OCI-M1 (cell line): ENCODE results near the gene SFPQ.
"Not testable (repeated sequence)": the region's sequence is repeated elsewhere in the genome, so short reads cannot be mapped to it uniquely, and the experiment has no call there.

Experiments used
- DNase-seq: peaks from one replicate; lab custom pipeline; 2025; lab: John Stamatoyannopoulos, UW

Gene SFPQ

DNA sequence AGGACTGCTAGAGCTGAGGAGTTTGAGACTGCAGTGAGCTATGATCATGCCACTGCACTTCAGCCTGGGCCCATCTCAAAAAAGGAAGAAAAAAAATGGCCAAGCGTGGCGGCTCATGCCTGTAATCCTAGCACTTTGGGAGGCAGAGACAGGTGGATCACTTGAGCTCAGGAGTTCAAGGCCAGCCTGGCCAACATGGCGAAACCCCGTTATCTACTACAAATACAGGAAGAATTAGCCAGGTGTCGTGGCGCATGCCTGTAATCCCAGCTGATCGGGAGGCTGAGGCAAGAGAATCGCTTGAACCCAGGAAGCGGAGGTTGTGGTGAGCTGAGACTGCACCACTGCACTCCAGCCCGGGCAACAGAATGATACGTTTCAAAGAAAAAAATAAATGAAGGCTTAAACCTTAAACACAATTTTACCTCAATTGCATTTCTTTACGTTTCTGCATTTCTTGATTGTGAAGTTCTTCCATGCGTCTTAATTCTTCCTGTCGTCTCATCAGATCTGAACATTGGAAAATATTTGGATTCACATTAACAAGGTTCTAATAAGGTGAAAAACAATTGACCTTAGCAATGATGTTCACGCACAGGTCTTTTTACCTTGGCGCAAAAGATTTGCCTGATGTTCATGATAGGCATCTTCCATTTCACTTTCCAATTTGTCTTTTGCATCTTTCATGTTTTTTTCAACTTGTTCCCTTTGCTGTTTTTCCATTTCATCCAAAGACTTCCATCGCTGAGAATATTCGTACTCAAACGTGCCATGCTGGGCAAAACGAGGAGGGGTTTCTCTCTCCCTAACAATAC is 4.2 kb downstream of the SFPQ start:
- no peak for DNase-seq

DNA sequence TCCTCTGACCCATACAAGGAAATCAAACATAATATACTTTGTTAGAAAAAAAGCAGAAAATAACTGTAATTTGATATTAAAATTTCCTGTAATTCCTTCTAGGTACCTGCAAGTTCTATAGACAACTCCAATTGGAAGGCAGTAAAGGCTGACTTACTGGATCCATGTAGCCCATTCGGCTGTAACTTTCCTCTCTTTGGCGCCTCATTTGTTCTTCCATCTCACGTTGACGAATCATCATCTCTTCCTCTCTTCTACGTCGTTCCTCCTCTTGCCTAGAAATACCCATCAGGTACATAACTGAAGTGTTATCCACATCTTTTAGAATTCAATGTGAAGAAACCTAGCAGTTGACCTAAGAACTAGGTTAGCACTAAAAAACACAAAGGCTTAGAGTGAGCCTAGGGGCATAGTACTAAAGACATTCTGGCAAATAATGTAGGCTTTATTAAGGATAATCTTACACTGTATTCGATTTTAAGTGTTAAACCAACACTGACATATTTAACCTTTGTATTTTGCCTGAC is 5.1 kb downstream of the SFPQ start:
- DNase-seq = no peak

DNA sequence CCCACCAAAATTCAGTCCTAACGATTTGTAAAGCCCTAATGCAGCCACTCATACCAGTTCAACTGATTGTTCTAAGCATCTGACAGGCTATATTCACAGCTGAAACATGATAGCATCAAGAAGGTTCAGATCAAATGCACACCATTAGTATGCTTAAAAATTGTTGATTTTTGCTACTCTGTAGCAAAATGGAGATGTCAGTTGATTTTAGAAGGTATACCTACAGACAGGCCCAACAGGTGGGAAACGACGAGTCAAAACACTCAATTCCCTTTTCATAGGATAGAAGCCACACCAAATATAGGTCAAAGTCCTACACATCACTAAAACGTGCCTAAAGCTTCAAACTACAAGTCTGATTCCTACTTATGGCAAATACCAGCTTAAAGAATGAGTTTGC is 6.7 kb downstream of the SFPQ start:
- no peak for DNase-seq

DNA sequence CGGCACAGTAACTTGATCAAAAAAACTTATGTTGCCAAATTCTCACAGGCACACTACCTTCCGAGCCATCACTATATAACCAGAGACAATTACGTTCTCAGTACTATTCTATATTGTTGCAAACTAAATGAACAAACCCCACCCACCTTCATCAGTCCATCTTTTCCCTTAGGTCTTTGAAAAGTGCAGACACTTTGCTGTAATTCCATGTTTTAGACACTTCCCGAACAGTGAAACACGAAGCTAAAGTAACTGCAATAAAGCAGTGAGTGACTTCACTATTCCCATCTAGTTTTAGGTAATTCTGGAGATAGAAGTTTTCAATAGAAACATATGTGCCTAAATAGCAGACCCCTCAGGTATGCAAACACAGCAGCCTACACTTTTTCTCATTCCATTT is 7.7 kb downstream of the SFPQ start:
- no peak for DNase-seq

DNA sequence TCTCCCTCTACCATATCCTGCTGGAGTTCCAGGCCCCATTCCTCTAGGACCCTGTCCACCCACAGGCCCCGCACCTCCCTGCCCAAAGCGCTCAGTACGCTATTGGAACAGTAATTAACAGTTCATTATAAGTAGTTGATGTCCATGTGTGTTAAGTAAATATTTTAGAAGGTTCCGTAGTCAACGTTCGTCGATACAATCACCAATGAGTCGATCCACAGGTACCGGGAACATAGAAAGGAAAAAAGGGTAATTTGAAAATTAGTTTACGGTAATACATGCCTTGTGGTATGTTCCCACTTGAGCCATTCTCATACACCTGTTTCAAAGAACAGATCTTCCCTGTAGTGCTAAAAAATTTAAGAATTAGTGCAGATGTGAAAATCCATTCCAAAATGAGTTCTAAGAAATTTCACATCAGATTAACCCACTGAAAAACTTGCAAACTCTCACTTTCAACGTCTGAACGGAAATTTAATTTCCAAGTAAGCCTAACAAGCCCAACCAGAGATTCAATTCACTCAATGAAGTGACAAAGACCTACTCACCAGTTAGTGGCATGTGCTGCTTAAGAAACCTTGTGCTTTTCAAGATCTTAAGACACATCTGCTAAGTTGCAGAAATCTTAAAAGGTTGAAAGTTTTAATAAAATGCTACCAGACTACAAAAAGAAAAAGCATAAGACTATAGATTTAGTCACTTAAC is 8.3 kb downstream of the SFPQ start:
- no peak for DNase-seq

DNA sequence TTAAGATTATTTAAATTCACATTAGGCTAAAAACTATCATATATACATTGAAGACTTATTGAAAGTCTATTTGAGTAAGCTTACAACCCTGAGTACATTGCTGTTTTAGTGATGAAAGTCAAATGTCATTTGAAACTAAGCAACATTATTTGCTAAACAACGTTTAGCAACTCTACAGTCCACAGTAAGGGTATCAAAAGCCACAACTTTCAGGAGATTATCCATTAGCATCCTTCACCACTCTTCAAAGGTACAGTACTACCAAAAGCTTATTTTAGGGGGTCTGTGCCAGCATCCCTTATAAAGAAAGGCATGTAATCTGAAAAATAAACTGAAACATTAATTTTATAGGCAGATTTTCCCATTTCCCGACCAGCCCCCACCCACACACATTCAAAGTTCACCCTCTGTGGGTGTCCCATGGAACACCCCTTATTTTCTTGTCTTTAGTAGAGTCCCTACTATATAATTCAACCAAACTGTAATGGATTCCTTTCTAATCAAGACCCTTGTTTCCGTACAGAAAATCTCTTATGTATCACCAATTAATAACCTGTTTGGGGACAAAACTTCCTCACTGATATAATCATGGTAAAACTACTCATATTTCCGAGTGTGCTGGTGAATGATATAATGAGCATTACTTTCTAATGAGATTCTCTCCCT is 11.0 kb downstream of the SFPQ start:
- DNase-seq = no peak

DNA sequence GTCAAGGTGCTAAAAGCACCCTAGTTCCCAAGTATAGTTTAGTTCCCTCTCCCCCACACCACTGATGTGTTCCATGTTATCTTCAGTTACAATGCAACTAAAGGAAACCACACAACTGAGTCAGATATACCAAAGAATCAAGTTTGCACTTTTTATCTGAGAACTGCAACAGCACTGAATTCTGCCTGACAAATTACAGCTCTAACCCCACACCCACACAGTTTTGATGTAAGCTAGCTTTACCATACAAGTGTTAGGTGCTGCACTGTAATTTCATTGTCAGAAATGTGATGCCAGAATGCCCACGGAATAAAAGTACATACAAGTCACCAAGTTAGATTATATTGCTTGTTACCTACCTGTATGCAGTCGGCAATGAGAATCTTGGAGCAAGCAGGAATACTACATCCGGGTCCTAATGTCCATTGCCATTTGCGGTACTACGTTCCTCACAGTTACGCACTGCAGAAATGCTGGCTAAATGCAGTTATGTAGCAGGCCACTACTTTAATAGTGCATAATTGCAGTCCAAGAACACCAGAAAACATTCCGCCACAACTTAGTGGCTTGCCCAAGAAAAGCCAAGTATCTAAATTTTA is 12.1 kb downstream of the SFPQ start:
- peak; percentile 58 for DNase-seq

DNA sequence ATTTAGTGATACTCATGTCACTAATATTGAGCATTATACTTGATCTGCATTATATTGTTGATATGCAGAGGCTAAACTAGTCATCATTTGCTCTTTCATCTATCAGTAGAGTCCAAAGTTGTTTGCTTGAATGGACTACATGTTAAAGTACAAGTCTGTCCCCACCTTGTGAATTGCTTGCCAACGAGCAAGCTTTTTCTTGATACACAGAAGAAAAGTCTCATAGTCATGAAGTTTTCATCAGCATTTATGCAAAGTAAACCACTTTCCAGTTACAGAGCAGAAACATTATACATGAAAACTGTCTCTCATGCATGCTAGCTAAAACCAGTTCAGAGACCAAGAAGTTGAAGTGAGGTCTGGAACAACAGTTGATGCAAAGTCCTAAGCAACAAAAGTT is 13.0 kb downstream of the SFPQ start:
- no peak for DNase-seq

DNA sequence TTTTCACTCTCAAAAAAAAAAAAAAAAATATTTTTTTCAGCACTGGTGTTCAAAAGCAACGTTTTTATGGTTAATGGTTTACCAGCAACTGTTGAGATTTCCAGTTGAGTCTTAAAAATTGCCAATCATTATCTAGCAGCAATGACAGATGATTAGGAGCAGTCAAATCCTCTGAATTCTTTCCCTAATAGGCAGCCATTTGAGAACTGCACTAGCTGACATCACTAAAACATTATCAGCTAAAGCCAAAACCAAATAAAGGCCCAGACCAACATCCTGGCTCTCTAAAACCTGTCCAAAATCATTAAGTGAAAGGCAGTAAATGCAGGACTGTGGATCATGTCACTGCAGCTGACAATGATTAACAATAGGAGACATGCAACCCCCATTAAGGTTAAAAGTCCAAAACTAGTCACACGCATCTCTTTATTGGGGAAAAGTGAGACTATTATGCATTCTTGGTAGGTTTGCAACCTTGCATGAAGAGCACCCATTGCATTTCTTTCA is 14.0 kb downstream of the SFPQ start:
- no peak for DNase-seq

DNA sequence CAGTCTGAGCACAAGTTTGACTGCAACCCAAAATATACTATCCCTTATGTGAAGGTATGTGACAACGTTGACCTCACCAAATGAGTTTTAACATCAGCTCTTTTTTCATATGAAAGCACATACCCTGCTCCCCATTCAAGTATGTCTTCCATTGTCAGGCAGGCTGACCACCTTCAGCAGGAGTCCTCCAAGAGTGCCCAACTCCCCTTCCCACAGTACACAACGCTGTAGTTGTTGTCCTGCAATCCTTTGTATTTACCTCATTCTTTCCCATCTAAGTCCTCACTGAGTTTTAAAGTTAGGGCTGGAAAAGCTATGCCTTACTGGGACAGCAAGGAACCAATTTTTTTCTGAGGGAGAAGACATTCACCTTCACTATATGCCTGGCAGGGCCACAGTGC is 14.7 kb downstream of the SFPQ start:
- DNase-seq = no peak

DNA sequence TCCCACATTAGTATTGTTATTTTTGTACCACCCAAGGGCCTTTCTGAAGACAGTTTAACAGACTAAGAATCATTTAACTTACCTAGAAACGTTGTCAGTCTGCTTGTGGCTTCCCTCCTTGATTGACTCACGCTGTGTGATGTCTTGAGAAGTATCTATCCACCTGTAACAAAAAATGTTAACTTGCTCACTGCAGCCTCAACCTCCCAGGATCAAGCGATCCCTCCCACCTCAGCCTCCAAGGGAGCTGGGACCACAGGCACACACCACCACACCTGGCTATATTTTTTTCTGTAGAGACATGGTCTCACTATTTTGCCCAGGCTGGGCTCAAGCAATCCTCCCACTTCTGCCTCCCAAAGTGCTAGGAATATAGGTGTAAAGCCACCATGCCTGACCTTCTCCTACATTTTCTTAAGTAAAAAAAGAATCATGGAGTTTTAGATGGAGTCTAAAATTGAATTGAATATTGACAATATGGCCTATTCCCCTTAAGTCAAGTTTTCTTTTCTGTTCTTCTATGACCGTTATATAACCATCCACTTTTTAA is 15.6 kb downstream of the SFPQ start:
- no peak for DNase-seq

DNA sequence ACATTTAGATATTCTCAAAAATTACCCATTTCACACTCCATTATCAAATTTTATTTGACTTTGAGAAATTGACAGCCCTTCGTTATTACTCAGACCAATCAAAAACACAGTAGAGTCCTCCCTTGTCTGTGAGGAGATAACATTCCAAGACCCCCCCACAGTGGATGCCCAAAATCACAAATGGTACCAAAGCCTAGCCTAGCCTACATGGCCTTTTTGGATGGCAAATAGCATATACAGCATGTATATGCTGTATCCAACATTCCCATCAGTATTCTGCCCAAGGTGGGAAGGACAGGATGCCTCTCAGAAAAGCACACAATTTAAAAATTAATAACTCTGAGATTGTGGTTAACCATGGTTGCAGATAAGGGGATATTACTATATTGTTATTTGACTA is 17.3 kb downstream of the SFPQ start:
- no peak for DNase-seq

DNA sequence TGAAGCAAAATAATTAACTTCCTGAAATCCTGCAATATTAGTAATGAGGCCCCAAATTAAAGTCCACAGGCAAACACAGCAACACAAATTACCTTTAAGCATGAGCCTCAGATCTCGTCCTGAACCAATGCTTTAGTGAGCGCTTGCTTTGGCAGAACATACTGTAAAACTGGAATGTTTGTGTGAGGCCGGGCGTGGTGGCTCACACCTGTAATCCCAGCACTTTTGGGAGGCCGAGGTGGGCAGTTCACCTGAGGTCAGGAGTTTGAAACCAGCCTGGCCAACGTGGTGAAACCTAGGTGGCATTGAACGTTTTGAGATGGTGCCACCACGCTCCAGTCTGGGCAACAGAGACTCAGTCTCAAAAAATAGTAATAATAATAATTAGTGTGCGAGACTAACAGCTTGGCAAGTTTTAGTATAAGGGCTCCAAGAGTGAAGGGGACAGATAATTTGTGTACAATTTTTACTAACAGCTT is 17.8 kb downstream of the SFPQ start:
- no peak for DNase-seq

DNA sequence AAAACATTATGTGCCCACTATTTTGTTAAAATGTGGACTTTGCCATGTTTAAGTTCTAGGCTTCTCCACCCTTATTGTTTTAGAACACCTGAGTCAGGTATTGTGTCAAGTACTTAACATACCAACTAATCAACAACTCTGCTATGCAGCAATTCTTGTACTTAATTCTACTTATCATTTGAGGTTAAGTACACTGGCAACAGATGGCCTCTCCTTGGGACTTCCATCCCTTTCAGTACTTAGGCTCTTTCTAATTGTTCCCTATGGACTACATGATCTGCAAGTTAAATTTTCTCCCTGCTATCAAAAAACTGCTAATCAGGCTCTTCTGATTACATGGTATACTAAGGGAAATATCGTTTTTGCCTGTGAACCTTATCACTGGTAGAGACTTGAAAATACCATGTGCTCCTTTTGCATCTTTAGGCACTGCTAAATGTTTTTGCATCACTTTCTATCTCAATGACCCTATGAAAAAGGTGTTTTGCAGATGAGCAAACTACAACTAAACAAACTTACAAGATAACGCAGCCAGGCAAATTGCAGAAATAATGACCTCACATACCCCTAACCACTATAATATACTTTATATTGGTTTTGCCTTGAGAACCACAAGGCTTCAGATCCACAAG is 18.9 kb downstream of the SFPQ start:
- peak; percentile 38 for DNase-seq

DNA sequence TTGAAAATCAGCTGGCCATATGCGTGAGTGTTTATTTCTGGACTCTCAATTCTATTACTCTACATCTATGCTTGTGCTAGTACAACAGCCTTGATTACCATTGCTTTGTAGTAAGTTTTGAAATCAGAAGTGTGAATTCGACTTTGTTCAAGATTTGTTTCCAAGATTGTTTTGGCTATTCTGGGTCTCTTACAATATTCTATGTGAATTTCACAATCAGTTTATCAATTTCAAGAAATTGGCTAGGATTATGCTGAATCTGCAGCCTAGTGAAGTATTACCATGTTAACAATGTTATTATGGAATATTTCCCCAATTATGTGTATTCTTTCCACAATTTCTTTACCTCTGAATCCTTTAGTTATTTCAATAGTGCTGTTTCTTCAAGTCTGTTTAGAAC is 19.5 kb downstream of the SFPQ start:
- DNase-seq = no peak

DNA sequence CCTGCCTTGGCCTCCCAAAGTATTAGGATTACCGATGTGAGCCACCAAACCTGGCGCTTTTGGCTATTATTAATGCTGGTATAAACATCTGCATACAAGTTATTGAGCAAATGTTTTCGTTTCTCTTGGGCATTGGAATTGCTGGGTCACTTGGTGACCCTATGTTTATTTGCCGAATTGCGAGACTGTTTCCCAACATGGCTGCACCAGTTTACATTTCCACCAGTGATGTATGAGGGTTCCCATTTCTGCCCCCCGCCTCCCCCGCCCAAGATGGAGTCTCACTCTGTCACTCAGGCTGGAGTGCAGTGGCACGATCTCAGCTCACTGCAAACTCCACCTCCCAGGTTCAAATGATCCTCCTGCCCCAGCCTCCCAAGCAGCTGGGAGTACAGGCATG is 20.9 kb downstream of the SFPQ start:
- no peak for DNase-seq

DNA sequence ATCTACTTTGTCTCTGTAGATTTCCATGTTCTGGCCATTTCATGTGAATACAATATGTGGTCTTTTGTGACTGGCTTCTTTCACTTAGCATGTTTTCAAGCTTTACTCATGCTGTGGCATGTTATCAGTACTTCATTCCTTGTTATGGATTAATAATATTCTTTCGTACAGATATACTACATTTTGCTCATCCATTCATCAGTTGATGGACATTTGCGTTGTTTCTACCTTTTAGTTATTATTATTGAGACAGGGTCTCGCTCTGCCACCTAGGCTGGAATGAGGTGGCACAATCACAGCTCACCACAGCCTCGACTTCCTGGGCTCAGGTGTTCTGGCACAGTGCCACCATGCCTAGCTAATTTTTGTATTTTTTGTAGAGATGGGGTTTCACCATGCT is 21.4 kb downstream of the SFPQ start:
- no peak for DNase-seq

DNA sequence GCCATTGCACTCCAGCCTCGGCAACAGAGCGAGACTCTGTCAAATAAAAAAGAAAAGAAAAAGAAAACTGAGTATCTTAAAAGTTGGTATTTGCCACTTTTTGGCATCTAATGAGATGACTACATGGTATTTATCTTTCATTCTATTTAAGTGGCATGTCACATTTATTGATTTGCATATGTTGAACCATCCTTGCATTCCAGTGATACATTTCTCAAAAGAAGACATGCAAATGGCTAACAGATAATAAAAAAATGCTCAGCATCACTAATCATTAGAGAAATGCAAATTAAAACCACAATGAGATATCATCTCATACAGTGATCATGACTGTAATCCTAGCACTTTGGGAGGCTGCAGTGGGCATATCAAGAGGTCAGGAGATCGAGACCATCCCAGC is 28.1 kb downstream of the SFPQ start:
- peak; percentile 20 for DNase-seq

DNA sequence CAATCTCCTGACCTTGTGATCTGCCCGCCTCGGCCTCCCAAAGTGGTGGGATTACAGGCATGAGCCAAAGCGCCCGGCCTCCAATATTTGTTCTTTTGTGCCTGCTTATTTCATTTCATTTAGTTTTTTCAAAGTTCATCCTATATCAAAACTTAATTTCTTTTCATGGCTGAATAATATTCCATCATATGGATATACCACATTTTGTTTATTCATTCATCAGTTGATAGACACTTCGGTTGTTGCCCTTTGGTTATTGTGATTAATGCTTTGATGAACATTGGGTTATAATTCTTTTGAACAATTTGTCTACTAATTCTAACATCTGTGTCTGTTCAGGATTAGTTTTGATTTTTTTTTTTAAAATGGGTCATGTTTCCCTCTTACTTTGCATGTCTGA is 41.7 kb downstream of the SFPQ start:
- DNase-seq = no peak

DNA sequence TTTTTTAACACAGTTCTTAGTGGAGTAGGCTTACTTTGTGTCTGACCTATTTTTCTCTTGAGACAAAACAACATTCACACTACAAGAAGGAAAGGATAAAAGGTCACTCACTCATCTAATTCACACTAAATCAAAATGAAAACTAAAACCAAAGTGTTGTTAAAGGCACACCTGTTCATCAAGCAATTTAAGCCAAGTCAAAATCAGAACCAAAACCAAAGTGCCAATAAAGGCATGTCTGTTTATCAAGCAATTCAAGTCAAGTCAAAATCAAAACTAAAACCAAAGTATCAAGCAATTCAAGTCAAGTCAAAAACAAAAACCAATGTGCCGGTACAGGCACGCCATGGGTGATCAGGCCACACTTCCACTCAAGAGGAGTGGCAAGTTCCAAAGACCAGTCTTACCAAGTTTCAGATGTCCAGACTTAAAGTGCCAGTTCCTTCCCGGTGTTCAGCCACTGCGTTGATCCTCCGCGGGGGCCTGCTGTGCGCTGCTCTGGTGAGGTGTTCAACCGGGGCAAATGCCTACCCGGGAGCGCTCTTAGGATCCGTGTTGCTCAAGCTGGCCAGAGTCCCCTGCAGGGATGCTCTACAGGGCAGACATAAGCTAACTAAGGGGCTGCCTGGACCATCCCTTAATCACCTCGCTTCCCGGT is 46.9 kb downstream of the SFPQ start:
- DNase-seq = not testable (repeated sequence)
